HepG2 (cell line): ENCODE results near the gene ZFAND3. TPM values are rescaled to one million over a fixed set of nuclear protein-coding genes. Genes with fewer than 3 reads are reported as not detected.

ENCODE experiments used
- AKAP8 ChIP-seq: sonication (generic); formaldehyde crosslinking; IDR thresholded peaks from 2 replicates; pipeline ENCODE4 v1.5.1; 2020; ENCODE audit warnings: mild to moderate bottlenecking, missing genetic modification reagents
- CEBPZ ChIP-seq: IDR thresholded peaks from 2 replicates; pipeline ENCODE4 v1.6.1; 2012; ENCODE audit warnings: low read length, improper control_type of control experiment
- GATAD2A ChIP-seq: IDR thresholded peaks from 2 replicates; pipeline ENCODE4 v1.6.1; 2016
- HOXA9 ChIP-seq: sonication (generic); formaldehyde crosslinking; IDR thresholded peaks from 2 replicates; pipeline ENCODE4 v1.8.1; 2022; ENCODE audit warnings: missing genetic modification reagents, mild to moderate bottlenecking, moderate library complexity, borderline replicate concordance
- RARA ChIP-seq: IDR thresholded peaks from 2 replicates; pipeline ENCODE4 v1.6.1; 2016; ENCODE audit warnings: missing genetic modification reagents, missing compliant biosample characterization
- RARG ChIP-seq: sonication (generic); formaldehyde crosslinking; IDR thresholded peaks from 2 replicates; pipeline ENCODE4 v1.4.0; 2020; ENCODE audit warnings: low read depth, mild to moderate bottlenecking, missing genetic modification reagents
- SAP130 ChIP-seq: IDR thresholded peaks from 2 replicates; pipeline ENCODE4 v1.6.1; 2016; ENCODE audit warnings: low read depth
- SP1 ChIP-seq, 2 experiments: fragments of 450-650 bp in 1 of 2; sonication (generic) in 1 of 2; formaldehyde crosslinking in 1 of 2; IDR thresholded peaks; 2 replicates each; pipeline versions ENCODE4 v1.4.0 to v1.6.1; 2016 to 2020; ENCODE audit warnings: missing genetic modification reagents in 1 of 2
- SSRP1 ChIP-seq: IDR thresholded peaks from 2 replicates; pipeline ENCODE4 v1.6.1; 2016; ENCODE audit warnings: control low read depth
- ZBTB20 ChIP-seq: sonication (generic); formaldehyde crosslinking; IDR thresholded peaks from 2 replicates; pipeline ENCODE4 v1.8.1; 2023; ENCODE audit warnings: missing genetic modification reagents, low read depth, mild to moderate bottlenecking, borderline replicate concordance
- ZBTB38 ChIP-seq: sonication (generic); formaldehyde crosslinking; IDR thresholded peaks from 2 replicates; pipeline ENCODE4 v1.5.1; 2020; ENCODE audit warnings: mild to moderate bottlenecking, missing genetic modification reagents
- ZGPAT ChIP-seq: IDR thresholded peaks from 2 replicates; pipeline ENCODE4 v1.6.1; 2016; ENCODE audit warnings: mild to moderate bottlenecking
- ZNF10 ChIP-seq: sonication (generic); formaldehyde crosslinking; IDR thresholded peaks from 2 replicates; pipeline ENCODE4 v1.4.0; 2020; ENCODE audit warnings: mild to moderate bottlenecking, low read depth, missing genetic modification reagents, borderline replicate concordance
- ZNF142 ChIP-seq: sonication (generic); formaldehyde crosslinking; IDR thresholded peaks from 2 replicates; pipeline ENCODE4 v1.4.0; 2020; ENCODE audit warnings: missing genetic modification reagents
- ZNF691 ChIP-seq: sonication (generic); formaldehyde crosslinking; IDR thresholded peaks from 2 replicates; pipeline ENCODE4 v1.4.0; 2020; ENCODE audit warnings: missing genetic modification reagents, low read depth, mild to moderate bottlenecking, borderline replicate concordance
- ZNF710 ChIP-seq: sonication (generic); formaldehyde crosslinking; IDR thresholded peaks from 2 replicates; pipeline ENCODE4 v1.5.0; 2020; ENCODE audit warnings: mild to moderate bottlenecking, missing genetic modification reagents, borderline replicate concordance
- ZNF772 ChIP-seq: sonication (generic); formaldehyde crosslinking; IDR thresholded peaks from 2 replicates; pipeline ENCODE4 v1.5.0; 2020; ENCODE audit warnings: mild to moderate bottlenecking, missing genetic modification reagents
- polyA plus RNA-seq, 8 experiments: library from polyadenylated mRNA; depleted of rRNA in 3 of 8; stranded (reverse) in 7 of 8; unstranded in 1 of 8; fragments of >200 nt; fragmentation: Illumina TruSeq in 4 of 8; extraction: Trizol in 4 of 8; gene quantifications; 2 replicates each; pipeline versions ENCODE4 v1.2.1 to v1.2.3, GENCODE V29; 2011 to 2016; ENCODE audit warnings: low read depth in 4 of 8, missing spikeins in 1 of 8, mixed read lengths in 1 of 8; ENCODE audit not compliant: insufficient read depth in 1 of 8
- total RNA-seq, 5 experiments: library from RNA; depleted of rRNA; stranded (reverse); fragments of >200 nt; fragmentation: Illumina TruSeq; extraction: Trizol; gene quantifications; 2 replicates each; pipeline ENCODE4 v1.2.3, GENCODE V29; 2016; ENCODE audit warnings: low read depth in 1 of 5

ZFAND3 gene
- total and polyA plus RNA-seq, 2 of the 13 experiments (the other 11 are each of a cell fraction or from before 2014, with no cell fraction given) = 16.4 to 17.1 TPM

GRCh38 chr6:38155144-38155543, 335.6 kb downstream of the ZFAND3 start (continued):
- no peak for TF ChIP-seq CEBPZ
- no peak for TF ChIP-seq ZNF691 (CRISPR knock-in tag)
- no peak for TF ChIP-seq ZNF10 (CRISPR knock-in tag)
- TF ChIP-seq SP1 (IDR thresholded peaks at IDR 0.05) = no peak
- TF ChIP-seq SP1 (CRISPR knock-in tag; IDR thresholded peaks at IDR 0.05) = no peak
- TF ChIP-seq ZNF142 (CRISPR knock-in tag) = no peak
- TF ChIP-seq GATAD2A (CRISPR knock-in tag) = peak; percentile 57; the same call in 1 of the 2 replicates
- TF ChIP-seq SSRP1 (CRISPR knock-in tag) = no peak
- TF ChIP-seq RARA (CRISPR knock-in tag) = 0 out of 2 replicates have a peak, but pooled peaks have one; percentile 29
- 0 out of 2 replicates have a peak, but pooled peaks have one; percentile 28 for TF ChIP-seq ZGPAT (CRISPR knock-in tag)
- no peak for TF ChIP-seq ZNF772 (CRISPR knock-in tag)
- TF ChIP-seq ZBTB38 = peak; percentile 85
- TF ChIP-seq ZBTB20 = no peak
- 0 out of 2 replicates have a peak, but pooled peaks have one; percentile 35 for TF ChIP-seq ZNF710 (CRISPR knock-in tag)
- peak; percentile 54; the same call in 1 of the 2 replicates for TF ChIP-seq SAP130 (CRISPR knock-in tag)
- no peak for TF ChIP-seq RARG
- no peak for TF ChIP-seq HOXA9
- TF ChIP-seq AKAP8 (CRISPR knock-in tag) = no peak
